ENCODE data around the gene TRIM10. TPM values are rescaled to one million over a fixed set of nuclear protein-coding genes. Genes with fewer than 3 reads are reported as not detected.

The TRIM10 gene
- total RNA-seq, 4 donors from 2014 or later, result 0.20 to 19.8 (median 3.7) TPM

DNA sequence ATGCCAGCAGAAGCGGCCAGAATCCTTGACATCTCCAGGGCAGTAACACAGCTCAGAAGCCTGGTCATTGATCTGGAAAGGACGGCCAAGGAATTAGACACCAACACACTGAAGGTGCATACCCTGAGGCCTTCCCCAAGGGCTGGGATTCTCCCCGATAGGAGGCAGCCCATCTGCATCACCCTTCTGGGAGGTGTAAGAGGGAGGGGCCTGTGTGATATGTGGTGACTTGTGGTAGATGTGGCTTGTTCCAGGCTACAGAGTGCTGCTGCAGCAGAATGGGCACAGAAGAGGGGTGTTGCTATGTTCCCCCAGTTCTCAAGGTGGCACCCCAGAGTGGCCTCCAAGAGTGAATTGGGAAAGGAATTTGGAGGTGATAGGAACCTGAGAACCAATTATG is 13.9 kb downstream of the TRIM10 start:
- no peak for DNase-seq
- TF ChIP-seq, protein P1, sequence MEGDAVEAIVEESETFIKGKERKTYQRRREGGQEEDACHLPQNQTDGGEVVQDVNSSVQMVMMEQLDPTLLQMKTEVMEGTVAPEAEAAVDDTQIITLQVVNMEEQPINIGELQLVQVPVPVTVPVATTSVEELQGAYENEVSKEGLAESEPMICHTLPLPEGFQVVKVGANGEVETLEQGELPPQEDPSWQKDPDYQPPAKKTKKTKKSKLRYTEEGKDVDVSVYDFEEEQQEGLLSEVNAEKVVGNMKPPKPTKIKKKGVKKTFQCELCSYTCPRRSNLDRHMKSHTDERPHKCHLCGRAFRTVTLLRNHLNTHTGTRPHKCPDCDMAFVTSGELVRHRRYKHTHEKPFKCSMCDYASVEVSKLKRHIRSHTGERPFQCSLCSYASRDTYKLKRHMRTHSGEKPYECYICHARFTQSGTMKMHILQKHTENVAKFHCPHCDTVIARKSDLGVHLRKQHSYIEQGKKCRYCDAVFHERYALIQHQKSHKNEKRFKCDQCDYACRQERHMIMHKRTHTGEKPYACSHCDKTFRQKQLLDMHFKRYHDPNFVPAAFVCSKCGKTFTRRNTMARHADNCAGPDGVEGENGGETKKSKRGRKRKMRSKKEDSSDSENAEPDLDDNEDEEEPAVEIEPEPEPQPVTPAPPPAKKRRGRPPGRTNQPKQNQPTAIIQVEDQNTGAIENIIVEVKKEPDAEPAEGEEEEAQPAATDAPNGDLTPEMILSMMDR (IDR thresholded peaks at IDR 0.05), result no peak
- TF ChIP-seq POLR2AphosphoS5 (IDR thresholded peaks at IDR 0.05), result no peak
- no peak for TF ChIP-seq POLR2A (IDR thresholded peaks at IDR 0.05)
- no peak for TF ChIP-seq EP300 (IDR thresholded peaks at IDR 0.05; ENCODE audit: low read depth)
- H3K36me3 ChIP-seq, result no peaks in the 10 kb centered on the region
- H3K27ac ChIP-seq, result no peak overlapping the region
- H3K4me1 ChIP-seq, result peaks cover 0 to 21% (median 5%) of the 10 kb centered on the region in 4 donors
- in situ Hi-C loops (cut with MboI; ENCODE audit: low pct_ligation_motif_present in 1 of 4, low pct_unique_long_range_greater_than_20kb in 1 of 4, low sequenced_read_pairs in 3 of 4), result no loop called here
- 63% methylated on average over 3 of the region's 3 CpGs; no CpG with 5 or more reads in 1 of the 2 donors for WGBS, 2 donors (ENCODE audit: low coverage in 1 of 2)
- no peaks in the 10 kb centered on the region for H3K9me3 ChIP-seq
- no peak overlapping the region for H3K4me3 ChIP-seq
- peaks cover 6% of the 10 kb centered on the region for H3K27me3 ChIP-seq
- intact Hi-C loops (cut with DNase I; ENCODE audit: low total_unique reads), result no loop called here

DNA sequence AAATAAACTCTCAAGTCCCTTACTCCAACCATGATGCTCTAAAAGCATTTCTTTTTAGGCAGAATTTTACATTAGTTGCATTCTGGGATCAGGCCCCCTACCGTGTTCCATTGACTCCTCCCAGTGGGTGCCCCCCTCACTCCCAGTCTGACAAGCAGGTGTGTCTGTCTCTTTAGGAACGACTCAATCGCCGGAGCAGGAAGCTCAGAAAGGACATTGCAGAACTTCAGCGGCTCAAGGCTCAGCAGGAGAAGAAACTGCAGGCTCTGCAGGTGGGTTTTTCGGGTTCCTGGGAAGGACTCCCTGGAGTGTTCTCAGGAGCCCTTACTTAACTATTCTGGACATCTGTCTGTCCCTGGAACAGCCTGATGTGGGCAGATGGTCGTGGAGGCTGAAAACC is 15.2 kb downstream of the TRIM10 start:
- Histone ChIP-seq H3K9me3 (no peaks in the 10 kb centered on the region), H3K4me3 (no peak overlapping the region), H3K36me3 (no peaks in the 10 kb centered on the region), H3K27ac (no peak overlapping the region), H3K4me1 (peaks cover 0 to 13% (median 5%) of the 10 kb centered on the region in 4 donors), H3K27me3 (peaks cover 6% of the 10 kb centered on the region)
- no peak for DNase-seq
- 20 to 68% methylated on average over 1 to 7 of the region's 7 CpGs for WGBS, 2 donors (ENCODE audit: low coverage in 1 of 2)
- in situ Hi-C loops (cut with MboI; ENCODE audit: low pct_ligation_motif_present in 1 of 4, low pct_unique_long_range_greater_than_20kb in 1 of 4, low sequenced_read_pairs in 3 of 4) (no loop called here), intact Hi-C loops (cut with DNase I; ENCODE audit: low total_unique reads) (no loop called here)
- no peak for TF ChIP-seq POLR2AphosphoS5 (IDR thresholded peaks at IDR 0.05)
- TF ChIP-seq, protein P1 (IDR thresholded peaks at IDR 0.05), result no peak

DNA sequence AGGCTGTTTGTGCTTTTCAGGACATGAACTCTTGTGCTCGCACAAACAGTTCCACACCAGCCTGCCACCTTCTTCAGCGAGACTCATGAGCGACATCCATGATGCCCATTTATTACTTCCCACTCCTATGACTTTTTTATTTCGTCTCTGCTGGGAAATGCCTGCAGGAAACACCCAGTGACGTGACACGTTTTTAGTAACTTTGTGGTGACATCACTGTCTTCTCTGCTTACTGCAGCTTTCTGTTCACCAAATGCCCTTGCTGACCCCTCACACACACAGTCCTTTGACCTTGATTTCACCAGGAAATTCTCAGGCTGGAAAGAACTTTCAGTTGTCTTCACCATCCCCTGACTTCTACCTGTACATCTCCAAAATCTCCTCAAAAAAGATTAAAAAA is 16.2 kb downstream of the TRIM10 start:
- in situ Hi-C loops (cut with MboI; ENCODE audit: low pct_ligation_motif_present in 1 of 4, low pct_unique_long_range_greater_than_20kb in 1 of 4, low sequenced_read_pairs in 3 of 4) (no loop called here), intact Hi-C loops (cut with DNase I; ENCODE audit: low total_unique reads) (no loop called here)
- Histone ChIP-seq H3K36me3 (no peaks in the 10 kb centered on the region), H3K4me3 (no peak overlapping the region), H3K4me1 (peaks cover 0 to 13% (median 5%) of the 10 kb centered on the region in 4 donors), H3K9me3 (no peaks in the 10 kb centered on the region), H3K27me3 (peaks cover 6% of the 10 kb centered on the region), H3K27ac (no peak overlapping the region)
- no peak for DNase-seq
- 67 to 71% methylated on average over 6 of the region's 6 CpGs for WGBS, 2 donors (ENCODE audit: low coverage in 1 of 2)
- TF ChIP-seq POLR2AphosphoS5 (IDR thresholded peaks at IDR 0.05), result no peak
- TF ChIP-seq, protein P1 (IDR thresholded peaks at IDR 0.05), result no peak
- no peak for TF ChIP-seq POLR2A (IDR thresholded peaks at IDR 0.05)
- TF ChIP-seq EP300 (IDR thresholded peaks at IDR 0.05; ENCODE audit: low read depth), result no peak

DNA sequence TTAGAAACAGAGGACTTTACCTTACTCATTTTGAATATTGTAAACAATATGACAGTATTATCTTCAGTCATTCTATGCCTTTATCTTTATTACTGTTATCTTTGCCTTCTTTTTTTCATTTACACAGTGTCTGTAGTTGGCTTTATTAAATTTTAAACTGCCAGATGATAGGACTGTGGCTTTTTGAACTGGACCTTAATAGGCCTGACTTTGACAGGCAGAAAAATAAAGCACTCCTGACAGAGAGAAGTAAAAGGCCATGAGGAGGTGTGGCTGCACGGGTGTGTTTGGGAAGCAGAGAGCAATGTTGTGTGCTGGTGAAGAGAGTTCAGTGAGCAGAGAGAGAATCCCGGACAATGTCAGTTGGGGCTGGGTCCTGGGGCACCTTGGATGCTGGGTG is 17.2 kb downstream of the TRIM10 start:
- intact Hi-C loops (cut with DNase I; ENCODE audit: low total_unique reads), result no loop called here
- Histone ChIP-seq H3K4me3 (no peak overlapping the region), H3K4me1 (peaks cover 0 to 13% (median 5%) of the 10 kb centered on the region in 4 donors), H3K27ac (no peak overlapping the region), H3K9me3 (no peaks in the 10 kb centered on the region), H3K27me3 (peaks cover 6% of the 10 kb centered on the region), H3K36me3 (no peaks in the 10 kb centered on the region)
- WGBS, 2 donors (ENCODE audit: low coverage in 1 of 2), result 31 to 50% methylated on average over 2 of the region's 2 CpGs
- in situ Hi-C loops (cut with MboI; ENCODE audit: low pct_ligation_motif_present in 1 of 4, low pct_unique_long_range_greater_than_20kb in 1 of 4, low sequenced_read_pairs in 3 of 4), result no loop called here
- TF ChIP-seq POLR2AphosphoS5 (IDR thresholded peaks at IDR 0.05) (no peak), POLR2A (IDR thresholded peaks at IDR 0.05) (no peak), EP300 (IDR thresholded peaks at IDR 0.05; ENCODE audit: low read depth) (no peak)
- TF ChIP-seq, protein P1 (IDR thresholded peaks at IDR 0.05), result no peak
- no peak for DNase-seq
